ENCODE results near the gene RRAD.

RRAD gene

GRCh38 chr16:66933776-66934137 lies 8.4 kb upstream of the RRAD start:
- DNase-seq = no peak

- DNase-seq = no peak
Measured at GRCh38 chr16:66932076-66932475, 6.7 kb upstream of the RRAD start.

- no peak for DNase-seq
Measured at GRCh38 chr16:66931665-66932064, 6.3 kb upstream of the RRAD start.

GRCh38 chr16:66930189-66930588 lies 4.9 kb upstream of the RRAD start:
- DNase-seq = no peak

GRCh38 chr16:66928702-66929388 lies 3.5 kb upstream of the RRAD start:
- DNase-seq = peak; percentile 19 to 24

- DNase-seq = no peak
Measured at GRCh38 chr16:66927918-66928649, 2.7 kb upstream of the RRAD start.

GRCh38 chr16:66926961-66927436 lies 1.7 kb upstream of the RRAD start:
- DNase-seq = no peak

- DNase-seq = no peak
Measured at GRCh38 chr16:66926171-66926947, 1.0 kb upstream of the RRAD start.

- no peak for DNase-seq
Measured at GRCh38 chr16:66924527-66925321, 611 bp downstream of the RRAD start.

- DNase-seq = no peak
Measured at GRCh38 chr16:66923866-66924265, 1.5 kb downstream of the RRAD start.

GRCh38 chr16:66923247-66923731 lies 2.0 kb downstream of the RRAD start:
- DNase-seq = no peak

GRCh38 chr16:66921729-66922450 lies 3.4 kb downstream of the RRAD start:
- no peak for DNase-seq

- DNase-seq = no peak
Measured at GRCh38 chr16:66920924-66921680, 4.2 kb downstream of the RRAD start.

- DNase-seq = no peak
Measured at GRCh38 chr16:66920299-66920590, 5.1 kb downstream of the RRAD start.

GRCh38 chr16:66919569-66920298 lies 5.6 kb downstream of the RRAD start:
- no peak for DNase-seq

GRCh38 chr16:66918803-66919568 lies 6.3 kb downstream of the RRAD start, which contains the start of gene CDH16:
CDH16 (minus strand) TSS chr16:66918885; CDS start chr16:66918065, 820 bp downstream.
- no peak for DNase-seq

- DNase-seq = no peak
Measured at GRCh38 chr16:66918355-66918754, 7.0 kb downstream of the RRAD start.

GRCh38 chr16:66917741-66918140 lies 7.6 kb downstream of the RRAD start:
- no peak for DNase-seq

GRCh38 chr16:66916518-66916917 lies 8.8 kb downstream of the RRAD start:
- DNase-seq = no peak

- no peak for DNase-seq
Measured at GRCh38 chr16:66915041-66915440, 10.3 kb downstream of the RRAD start.
